GM21528 (cell line): Measurements from ENCODE around the gene ZNF253.
"Not testable (repeated sequence)": the region's sequence is repeated elsewhere in the genome, so short reads cannot be mapped to it uniquely, and the experiment has no call there.

Experiments
- ATAC-seq: cut with Tn5 transposase; IDR thresholded peaks from one replicate; pipeline ENCODE4 v1.9.1; 2021; ENCODE audit warnings: mild to moderate bottlenecking, moderate library complexity; ENCODE audit not compliant: unreplicated experiment, low FRiP score

ZNF253 gene

GRCh38 chr19:19892055-19892941 lies 26.6 kb downstream of the ZNF253 start:
- ATAC-seq, result not testable (repeated sequence)

- ATAC-seq, result peak; percentile 12
Observed at GRCh38 chr19:19900139-19900728, 34.6 kb downstream of the ZNF253 start.

GRCh38 chr19:19900729-19901444 lies 35.2 kb downstream of the ZNF253 start, which contains the start of gene ZNF93:
ZNF93 (plus strand) TSS chr19:19900946; CDS start chr19:19901089, 143 bp downstream.
- peak; percentile 92 for ATAC-seq

GRCh38 chr19:19907551-19907950 lies 41.9 kb downstream of the ZNF253 start:
- ATAC-seq, result not testable (repeated sequence)

GRCh38 chr19:19909654-19910053 lies 44.0 kb downstream of the ZNF253 start:
- ATAC-seq, result no peak

GRCh38 chr19:19911150-19911549 lies 45.5 kb downstream of the ZNF253 start:
- ATAC-seq, result no peak

- no peak for ATAC-seq
Observed at GRCh38 chr19:19914596-19914995, 48.9 kb downstream of the ZNF253 start.

- not testable (repeated sequence) for ATAC-seq
Observed at GRCh38 chr19:19930417-19930816, 64.7 kb downstream of the ZNF253 start.

GRCh38 chr19:19933432-19934314 lies 68.0 kb downstream of the ZNF253 start:
- ATAC-seq, result not testable (repeated sequence)

- no peak for ATAC-seq
Observed at GRCh38 chr19:19937403-19937802, 71.7 kb downstream of the ZNF253 start.

GRCh38 chr19:19938449-19938848 lies 72.8 kb downstream of the ZNF253 start:
- ATAC-seq, result no peak

- ATAC-seq, result no peak
Observed at GRCh38 chr19:19943848-19944582, 78.3 kb downstream of the ZNF253 start.
